AG04450 (cell line): ENCODE measurements around the gene CADM2. TPM values are rescaled to one million over a fixed set of nuclear protein-coding genes. Genes with fewer than 3 reads are reported as not detected.

Experiments
- CTCF ChIA-PET: fragments of 300-600, 350-600 bp; formaldehyde crosslinking; extraction: SDS; loops from one replicate; lab custom pipeline; 2022; ENCODE audit warnings: antibody characterized with exemption, inconsistent platforms; lab: Charles Lee
- POLR2A ChIA-PET: fragments of 350-600 bp; formaldehyde crosslinking; extraction: SDS; loops from one replicate; lab custom pipeline; 2021; ENCODE audit warnings: antibody characterized with exemption, inconsistent platforms; lab: Yijun Ruan, JAX
- DNase-seq: peaks from one replicate; pipeline ENCODE4 v3.0.0-alpha.2; 2011; ENCODE audit warnings: low read depth, low spot score
- H3K27ac ChIP-seq: one replicate; pipeline ENCODE4 v1.5.1; 2012; ENCODE audit warnings: low read depth, low read length, control low read depth
- H3K27me3 ChIP-seq: one replicate; pipeline ENCODE4 v1.6.0; 2012; ENCODE audit warnings: low read length; ENCODE audit not compliant: control insufficient read depth, insufficient read depth
- H3K4me3 ChIP-seq: 2 replicates; pipeline ENCODE4 v1.5.1; 2011; ENCODE audit warnings: mild to moderate bottlenecking, low read depth, low read length, control low read depth
- H3K9me3 ChIP-seq: 2 replicates; pipeline ENCODE4 v1.5.1; 2012; ENCODE audit warnings: low read length; ENCODE audit not compliant: control insufficient read depth, insufficient read depth
- CTCF ChIP-seq: IDR thresholded peaks from 2 replicates; pipeline ENCODE4 v1.5.1; 2011; ENCODE audit warnings: low read depth, low read length, control low read depth, inconsistent platforms
- polyA plus RNA-seq: library from polyadenylated mRNA; depleted of rRNA; stranded (reverse); fragments of >200 nt; gene quantifications from 2 replicates; pipeline ENCODE4 v1.2.3, GENCODE V29; 2011

Gene CADM2
- polyA plus RNA-seq, 1 experiment = not detected

- Histone ChIP-seq H3K9me3 (no peaks in the 10 kb centered on the region), H3K27ac (no peak overlapping the region), H3K4me3 (no peak overlapping the region), H3K27me3 (no peaks in the 10 kb centered on the region)
- DNase-seq = no peak
- ChIA-PET CTCF (no interaction called here), POLR2A (no interaction called here)
- TF ChIP-seq CTCF = no peak
Observed at GRCh38 chr3:85270488-85270887, 311.7 kb downstream of the CADM2 start.

GRCh38 chr3:85271911-85272310 lies 313.1 kb downstream of the CADM2 start:
- TF ChIP-seq CTCF = no peak
- H3K4me3 ChIP-seq = no peak overlapping the region
- CTCF ChIA-PET = no interaction called here
- no peak overlapping the region for H3K27ac ChIP-seq
- no peak for DNase-seq
- H3K9me3 ChIP-seq = no peaks in the 10 kb centered on the region
- no peaks in the 10 kb centered on the region for H3K27me3 ChIP-seq
- POLR2A ChIA-PET = no interaction called here

GRCh38 chr3:85288257-85288656 lies 329.5 kb downstream of the CADM2 start:
- ChIA-PET CTCF (no interaction called here), POLR2A (no interaction called here)
- DNase-seq = no peak
- Histone ChIP-seq H3K4me3 (no peak overlapping the region), H3K9me3 (no peaks in the 10 kb centered on the region; the same call in 1 of the 2 replicates), H3K27ac (no peak overlapping the region), H3K27me3 (no peaks in the 10 kb centered on the region)
- no peak for TF ChIP-seq CTCF

GRCh38 chr3:85297291-85297690 lies 338.5 kb downstream of the CADM2 start:
- Histone ChIP-seq H3K27me3 (no peaks in the 10 kb centered on the region), H3K27ac (no peak overlapping the region), H3K4me3 (no peak overlapping the region), H3K9me3 (no peaks in the 10 kb centered on the region)
- TF ChIP-seq CTCF = no peak
- no peak for DNase-seq
- ChIA-PET POLR2A (no interaction called here), CTCF (no interaction called here)

GRCh38 chr3:85298032-85298431 lies 339.2 kb downstream of the CADM2 start:
- ChIA-PET CTCF (interaction anchor here (1.0 kb wide), 1 partner anchor 269 kb away, joined by 3 read pairs; no protein-coding TSS in a partner anchor), POLR2A (no interaction called here)
- no peak for DNase-seq
- Histone ChIP-seq H3K27me3 (no peaks in the 10 kb centered on the region), H3K27ac (no peak overlapping the region), H3K4me3 (no peak overlapping the region), H3K9me3 (no peaks in the 10 kb centered on the region)
- no peak for TF ChIP-seq CTCF
